SK-N-SH (cell line): ENCODE results near the gene SOD1. TPM values are rescaled to one million over a fixed set of nuclear protein-coding genes. Genes with fewer than 3 reads are reported as not detected.

ENCODE experiments used
- CTCF ChIA-PET: fragments of 300-600, 350-600 bp; formaldehyde crosslinking; extraction: SDS; loops from one replicate; lab custom pipeline; 2021; lab: Yijun Ruan, JAX
- POLR2A ChIA-PET: fragments of 350-600 bp; sonication (Branson Sonifier 250); formaldehyde crosslinking; extraction: SDS; loops from one replicate; lab custom pipeline; 2020; ENCODE audit warnings: antibody characterized with exemption, inconsistent platforms; lab: Yijun Ruan, JAX
- DNase-seq: peaks from one replicate; pipeline ENCODE4 v3.0.0; 2012
- H2AFZ ChIP-seq: fragments of 200-600 bp; sonication (generic); 2 replicates; pipeline ENCODE4 v1.8.1; 2016; ENCODE audit warnings: antibody characterized with exemption, mild to moderate bottlenecking, low read depth
- H3F3A ChIP-seq: fragments of 200-600 bp; sonication (generic); replicated peaks from 2 replicates; pipeline ENCODE3; 2016; ENCODE audit warnings: antibody characterized with exemption, mild to moderate bottlenecking; ENCODE audit not compliant: insufficient read depth
- H3K27ac ChIP-seq, 2 experiments: fragments of 200-500 bp in 1 of 2; fragments of 200-600 bp in 1 of 2; sonication (Bioruptor generic) in 1 of 2; sonication (generic), shearing (Covaris generic) in 1 of 2; 2 replicates each; pipeline versions ENCODE4 v1.5.1 to v1.6.1; 2014 to 2016; ENCODE audit warnings: low read depth in 2 of 2, inconsistent platforms in 1 of 2, low read length in 1 of 2, mild to moderate bottlenecking in 1 of 2, mixed read lengths in 1 of 2
- H3K27me3 ChIP-seq: fragments of 200-600 bp; sonication (generic), shearing (Covaris generic); 2 replicates; pipeline ENCODE4 v1.6.1; 2016; ENCODE audit warnings: mixed run types; ENCODE audit not compliant: insufficient read depth
- H3K36me3 ChIP-seq, 2 experiments: fragments of 200-500 bp in 1 of 2; fragments of 200-600 bp in 1 of 2; sonication (Bioruptor generic) in 1 of 2; sonication (generic) in 1 of 2; replicated peaks in 1 of 2; 2 replicates each; pipeline versions ENCODE3 to v1.5.1; 2014 to 2016; ENCODE audit warnings: low read length in 1 of 2, mild to moderate bottlenecking in 1 of 2; ENCODE audit not compliant: insufficient read depth in 2 of 2, control insufficient read depth in 1 of 2
- H3K4me1 ChIP-seq, 2 experiments: fragments of 200-500 bp in 1 of 2; fragments of 200-600 bp in 1 of 2; sonication (Bioruptor generic) in 1 of 2; sonication (generic), shearing (Covaris generic) in 1 of 2; 2 replicates each; pipeline versions ENCODE4 v1.5.1 to v1.6.1; 2014 to 2016; ENCODE audit warnings: low read depth in 1 of 2, low read length in 1 of 2, mixed run types in 1 of 2; ENCODE audit not compliant: insufficient read depth in 2 of 2, control insufficient read depth in 1 of 2
- H3K4me2 ChIP-seq: fragments of 200-600 bp; sonication (generic), shearing (Covaris generic); 2 replicates; pipeline ENCODE4 v1.6.1; 2017; ENCODE audit warnings: mixed run types
- H3K4me3 ChIP-seq, 2 experiments: fragments of 200-500 bp in 1 of 2; fragments of 200-600 bp in 1 of 2; sonication (Bioruptor generic) in 1 of 2; sonication (generic), shearing (Covaris generic) in 1 of 2; 2 replicates each; pipeline versions ENCODE4 v1.5.1 to v1.8.1; 2014 to 2016; ENCODE audit warnings: low read depth in 2 of 2, inconsistent platforms in 1 of 2, low read length in 1 of 2, mild to moderate bottlenecking in 1 of 2, mixed read lengths in 1 of 2, moderate library complexity in 1 of 2
- H3K79me2 ChIP-seq: fragments of 200-600 bp; sonication (generic); 2 replicates; pipeline ENCODE4 v1.8.1; 2017; ENCODE audit warnings: mild to moderate bottlenecking; ENCODE audit not compliant: insufficient read depth
- H3K9ac ChIP-seq: fragments of 200-600 bp; sonication (generic); 2 replicates; pipeline ENCODE4 v1.6.1; 2017; ENCODE audit warnings: mixed run types
- H3K9me2 ChIP-seq: fragments of 200-600 bp; sonication (generic); 2 replicates; pipeline ENCODE4 v1.6.1; 2017; ENCODE audit warnings: mixed run types
- H3K9me3 ChIP-seq: fragments of 200-600 bp; sonication (generic); 2 replicates; pipeline ENCODE4 v1.6.1; 2017; ENCODE audit warnings: mixed run types, mild to moderate bottlenecking, moderate library complexity
- H4K20me1 ChIP-seq: fragments of 200-600 bp; sonication (generic); 2 replicates; pipeline ENCODE4 v1.6.1; 2017; ENCODE audit warnings: mild to moderate bottlenecking, mixed run types; ENCODE audit not compliant: insufficient read depth
- EZH2phosphoT487 ChIP-seq: fragments of 200-600 bp; sonication (generic); IDR thresholded peaks from 2 replicates; pipeline ENCODE4 v1.6.1; 2017; ENCODE audit warnings: low read depth, mixed run types, mild to moderate bottlenecking, antibody characterized with exemption, moderate library complexity, borderline replicate concordance
- FOSL2 ChIP-seq: IDR thresholded peaks from 2 replicates; pipeline ENCODE4 v1.4.0; 2012; ENCODE audit warnings: low read depth, mild to moderate bottlenecking, moderate library complexity, borderline replicate concordance
- FOXJ3 ChIP-seq: sonication (generic); formaldehyde crosslinking; IDR thresholded peaks from 2 replicates; pipeline ENCODE4 v1.5.1; 2020; ENCODE audit warnings: mild to moderate bottlenecking, missing genetic modification reagents
- FOXM1 ChIP-seq: IDR thresholded peaks from 2 replicates; pipeline ENCODE4 v1.4.0; 2012; ENCODE audit warnings: low read depth, mild to moderate bottlenecking
- GABPA ChIP-seq: IDR thresholded peaks from 2 replicates; pipeline ENCODE4 v1.4.0; 2012; ENCODE audit warnings: low read depth, mild to moderate bottlenecking
- JUND ChIP-seq: IDR thresholded peaks from 2 replicates; pipeline ENCODE4 v1.4.0; 2012
- MEF2A ChIP-seq: IDR thresholded peaks from 2 replicates; pipeline ENCODE4 v1.4.0; 2012; ENCODE audit warnings: low read depth, borderline replicate concordance
- NFIC ChIP-seq: IDR thresholded peaks from 2 replicates; pipeline ENCODE4 v1.4.0; 2012; ENCODE audit warnings: borderline replicate concordance
- RAD21 ChIP-seq: IDR thresholded peaks from 2 replicates; pipeline ENCODE4 v1.6.1; 2012; ENCODE audit warnings: mild to moderate bottlenecking, low read length
- RCOR1 ChIP-seq: fragments of 150-350 bp; IDR thresholded peaks from 2 replicates; pipeline ENCODE4 v1.6.1; 2017; ENCODE audit warnings: antibody characterized with exemption, low read length
- TAF1 ChIP-seq: IDR thresholded peaks from 2 replicates; pipeline ENCODE4 v1.6.1; 2012; ENCODE audit warnings: low read depth, mild to moderate bottlenecking, low read length, moderate library complexity, borderline replicate concordance
- TCF12 ChIP-seq: IDR thresholded peaks from 2 replicates; pipeline ENCODE4 v1.4.0; 2012
- WGBS: methylation state at CpG from one replicate; pipeline ENCODE4 v1.1.6; 2017; ENCODE audit warnings: low lambda C conversion rate; 5-methylcytosine and 5-hydroxymethylcytosine counted together
- polyA plus RNA-seq, 3 experiments: library from polyadenylated mRNA; depleted of rRNA; stranded (reverse); fragments of >200 nt; gene quantifications; 2 replicates each; pipeline ENCODE4 v1.2.3, GENCODE V29; 2012
- TF ChIP-seq, protein P1 (sequence below): IDR thresholded peaks from 2 replicates; pipeline ENCODE4 v1.4.0; 2012; ENCODE audit warnings: low read depth, borderline replicate concordance
- TF ChIP-seq, protein P2 (sequence below): IDR thresholded peaks from 2 replicates; pipeline ENCODE4; 2012
- TF ChIP-seq, protein P3 (sequence below): IDR thresholded peaks from 2 replicates; pipeline ENCODE4 v1.6.1; 2012; ENCODE audit warnings: mild to moderate bottlenecking, low read depth, low read length, moderate library complexity
- TF ChIP-seq, protein P4 (sequence below): fragments of 150-350 bp; IDR thresholded peaks from 2 replicates; pipeline ENCODE4 v1.6.1; 2017; ENCODE audit warnings: antibody characterized with exemption, low read length, low read depth, borderline replicate concordance
- TF ChIP-seq, protein P5 (sequence below): IDR thresholded peaks from 2 replicates; pipeline ENCODE4 v1.4.0; 2012; ENCODE audit warnings: low read depth

The SOD1 gene
- polyA plus RNA-seq, 1 of the 3 experiments (the other 2 are of a cell fraction) = 572 TPM

DNA sequence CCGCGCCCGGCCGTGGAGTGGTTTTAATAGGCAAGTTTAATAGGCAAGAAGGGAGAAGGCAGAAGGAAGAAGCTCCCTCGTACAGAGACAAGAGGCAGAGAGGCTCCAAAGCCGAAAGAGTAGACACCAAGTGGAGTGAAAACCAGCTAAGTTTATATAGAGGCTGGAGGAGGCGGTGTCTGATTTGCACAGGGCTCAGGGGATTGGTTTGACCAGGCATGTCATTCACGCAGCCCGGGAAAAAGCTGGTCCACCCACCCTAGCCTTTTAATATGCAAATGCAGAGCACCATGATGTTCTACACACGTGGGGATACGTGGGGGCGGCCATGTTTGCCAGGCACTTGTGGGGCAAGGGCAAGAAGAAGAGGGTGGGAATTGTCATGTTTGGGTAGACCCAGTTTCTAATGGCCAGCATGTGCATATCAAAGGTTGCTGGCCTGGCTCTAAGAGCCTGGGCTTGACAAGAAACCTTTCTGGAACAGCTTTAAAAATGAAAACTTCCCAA, 18.0 kb upstream of the SOD1 start:
- Histone ChIP-seq H3F3A (no peaks in the 10 kb centered on the region), H3K27me3 (no peaks in the 10 kb centered on the region), H3K9me3 (no peaks in the 10 kb centered on the region; the same call in 1 of the 2 replicates), H3K9ac (no peak overlapping the region), H3K27ac (no peak overlapping the region), H2AFZ (no peak overlapping the region), H3K9me2 (no peaks in the 10 kb centered on the region), H4K20me1 (no peaks in the 10 kb centered on the region), H3K4me3 (no peak overlapping the region), H3K4me2 (no peak overlapping the region), H3K4me1 (no peaks in the 10 kb centered on the region), H3K79me2 (no peaks in the 10 kb centered on the region), H3K36me3 (no peaks in the 10 kb centered on the region)
- 93% methylated on average over 11 of the region's 12 CpGs for WGBS
- no peak for DNase-seq
- TF ChIP-seq TAF1 (no peak), NFIC (no peak), RAD21 (no peak), FOXJ3 (CRISPR knock-in tag) (no peak), RCOR1 (no peak), EZH2phosphoT487 (no peak), MEF2A (no peak), FOSL2 (no peak), FOXM1 (no peak)
- TF ChIP-seq, protein P1, sequence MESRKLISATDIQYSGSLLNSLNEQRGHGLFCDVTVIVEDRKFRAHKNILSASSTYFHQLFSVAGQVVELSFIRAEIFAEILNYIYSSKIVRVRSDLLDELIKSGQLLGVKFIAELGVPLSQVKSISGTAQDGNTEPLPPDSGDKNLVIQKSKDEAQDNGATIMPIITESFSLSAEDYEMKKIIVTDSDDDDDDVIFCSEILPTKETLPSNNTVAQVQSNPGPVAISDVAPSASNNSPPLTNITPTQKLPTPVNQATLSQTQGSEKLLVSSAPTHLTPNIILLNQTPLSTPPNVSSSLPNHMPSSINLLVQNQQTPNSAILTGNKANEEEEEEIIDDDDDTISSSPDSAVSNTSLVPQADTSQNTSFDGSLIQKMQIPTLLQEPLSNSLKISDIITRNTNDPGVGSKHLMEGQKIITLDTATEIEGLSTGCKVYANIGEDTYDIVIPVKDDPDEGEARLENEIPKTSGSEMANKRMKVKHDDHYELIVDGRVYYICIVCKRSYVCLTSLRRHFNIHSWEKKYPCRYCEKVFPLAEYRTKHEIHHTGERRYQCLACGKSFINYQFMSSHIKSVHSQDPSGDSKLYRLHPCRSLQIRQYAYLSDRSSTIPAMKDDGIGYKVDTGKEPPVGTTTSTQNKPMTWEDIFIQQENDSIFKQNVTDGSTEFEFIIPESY = no peak
- TF ChIP-seq, protein P2, sequence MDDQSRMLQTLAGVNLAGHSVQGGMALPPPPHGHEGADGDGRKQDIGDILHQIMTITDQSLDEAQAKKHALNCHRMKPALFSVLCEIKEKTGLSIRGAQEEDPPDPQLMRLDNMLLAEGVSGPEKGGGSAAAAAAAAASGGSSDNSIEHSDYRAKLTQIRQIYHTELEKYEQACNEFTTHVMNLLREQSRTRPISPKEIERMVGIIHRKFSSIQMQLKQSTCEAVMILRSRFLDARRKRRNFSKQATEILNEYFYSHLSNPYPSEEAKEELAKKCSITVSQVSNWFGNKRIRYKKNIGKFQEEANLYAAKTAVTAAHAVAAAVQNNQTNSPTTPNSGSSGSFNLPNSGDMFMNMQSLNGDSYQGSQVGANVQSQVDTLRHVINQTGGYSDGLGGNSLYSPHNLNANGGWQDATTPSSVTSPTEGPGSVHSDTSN = no peak
- ChIA-PET POLR2A (no interaction called here), CTCF (no interaction called here)

DNA sequence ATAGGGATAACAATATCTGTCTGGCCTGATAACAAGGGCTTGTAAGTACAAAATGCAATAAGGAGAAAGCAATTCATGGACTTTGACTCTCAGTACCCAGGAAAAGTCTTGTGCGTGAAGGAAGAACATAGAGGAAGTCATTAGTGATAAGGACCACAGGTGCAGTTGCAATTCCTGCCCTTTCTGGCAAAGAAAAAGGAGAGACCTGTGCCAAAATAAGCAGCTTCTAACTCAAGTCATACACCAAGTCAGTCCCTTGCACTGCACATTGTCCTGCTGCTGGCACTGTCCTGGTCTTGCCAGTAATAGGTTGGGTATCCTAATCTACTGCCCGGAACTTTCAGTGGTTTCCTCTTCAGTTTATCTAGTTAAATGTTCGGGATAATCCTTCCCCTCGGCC, 14.8 kb upstream of the SOD1 start:
- POLR2A ChIA-PET = no interaction called here
- 46% methylated on average over 4 of the region's 4 CpGs for WGBS
- H3K4me2 ChIP-seq = no peak overlapping the region
- no peak for TF ChIP-seq FOXM1
- TF ChIP-seq, protein P3, sequence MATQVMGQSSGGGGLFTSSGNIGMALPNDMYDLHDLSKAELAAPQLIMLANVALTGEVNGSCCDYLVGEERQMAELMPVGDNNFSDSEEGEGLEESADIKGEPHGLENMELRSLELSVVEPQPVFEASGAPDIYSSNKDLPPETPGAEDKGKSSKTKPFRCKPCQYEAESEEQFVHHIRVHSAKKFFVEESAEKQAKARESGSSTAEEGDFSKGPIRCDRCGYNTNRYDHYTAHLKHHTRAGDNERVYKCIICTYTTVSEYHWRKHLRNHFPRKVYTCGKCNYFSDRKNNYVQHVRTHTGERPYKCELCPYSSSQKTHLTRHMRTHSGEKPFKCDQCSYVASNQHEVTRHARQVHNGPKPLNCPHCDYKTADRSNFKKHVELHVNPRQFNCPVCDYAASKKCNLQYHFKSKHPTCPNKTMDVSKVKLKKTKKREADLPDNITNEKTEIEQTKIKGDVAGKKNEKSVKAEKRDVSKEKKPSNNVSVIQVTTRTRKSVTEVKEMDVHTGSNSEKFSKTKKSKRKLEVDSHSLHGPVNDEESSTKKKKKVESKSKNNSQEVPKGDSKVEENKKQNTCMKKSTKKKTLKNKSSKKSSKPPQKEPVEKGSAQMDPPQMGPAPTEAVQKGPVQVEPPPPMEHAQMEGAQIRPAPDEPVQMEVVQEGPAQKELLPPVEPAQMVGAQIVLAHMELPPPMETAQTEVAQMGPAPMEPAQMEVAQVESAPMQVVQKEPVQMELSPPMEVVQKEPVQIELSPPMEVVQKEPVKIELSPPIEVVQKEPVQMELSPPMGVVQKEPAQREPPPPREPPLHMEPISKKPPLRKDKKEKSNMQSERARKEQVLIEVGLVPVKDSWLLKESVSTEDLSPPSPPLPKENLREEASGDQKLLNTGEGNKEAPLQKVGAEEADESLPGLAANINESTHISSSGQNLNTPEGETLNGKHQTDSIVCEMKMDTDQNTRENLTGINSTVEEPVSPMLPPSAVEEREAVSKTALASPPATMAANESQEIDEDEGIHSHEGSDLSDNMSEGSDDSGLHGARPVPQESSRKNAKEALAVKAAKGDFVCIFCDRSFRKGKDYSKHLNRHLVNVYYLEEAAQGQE = no peak
- TF ChIP-seq, protein P4, sequence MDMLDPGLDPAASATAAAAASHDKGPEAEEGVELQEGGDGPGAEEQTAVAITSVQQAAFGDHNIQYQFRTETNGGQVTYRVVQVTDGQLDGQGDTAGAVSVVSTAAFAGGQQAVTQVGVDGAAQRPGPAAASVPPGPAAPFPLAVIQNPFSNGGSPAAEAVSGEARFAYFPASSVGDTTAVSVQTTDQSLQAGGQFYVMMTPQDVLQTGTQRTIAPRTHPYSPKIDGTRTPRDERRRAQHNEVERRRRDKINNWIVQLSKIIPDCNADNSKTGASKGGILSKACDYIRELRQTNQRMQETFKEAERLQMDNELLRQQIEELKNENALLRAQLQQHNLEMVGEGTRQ = no peak
- TF ChIP-seq FOSL2 = no peak
- TF ChIP-seq, protein P5, sequence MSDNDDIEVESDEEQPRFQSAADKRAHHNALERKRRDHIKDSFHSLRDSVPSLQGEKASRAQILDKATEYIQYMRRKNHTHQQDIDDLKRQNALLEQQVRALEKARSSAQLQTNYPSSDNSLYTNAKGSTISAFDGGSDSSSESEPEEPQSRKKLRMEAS = no peak
- TF ChIP-seq JUND = no peak
- TF ChIP-seq, protein P1 = no peak
- TF ChIP-seq MEF2A = no peak
- no peak for TF ChIP-seq RAD21
- no peak for TF ChIP-seq NFIC
- no peak for TF ChIP-seq TCF12
- TF ChIP-seq GABPA = no peak

More for the DNA sequence above, 14.8 kb upstream of the SOD1 start:
- no peak overlapping the region for H3K9ac ChIP-seq
- H3F3A ChIP-seq = no peaks in the 10 kb centered on the region
- H4K20me1 ChIP-seq = no peaks in the 10 kb centered on the region
- H3K4me1 ChIP-seq = no peaks in the 10 kb centered on the region
- CTCF ChIA-PET = no interaction called here
- H2AFZ ChIP-seq = no peak overlapping the region
- no peak for DNase-seq
- no peaks in the 10 kb centered on the region for H3K79me2 ChIP-seq
- H3K27ac ChIP-seq = no peak overlapping the region
- H3K36me3 ChIP-seq = no peaks in the 10 kb centered on the region
- no peak overlapping the region for H3K4me3 ChIP-seq
- no peaks in the 10 kb centered on the region for H3K9me2 ChIP-seq
- H3K27me3 ChIP-seq = no peaks in the 10 kb centered on the region
- H3K9me3 ChIP-seq = no peaks in the 10 kb centered on the region
